Common myeloid progenitor, CD34-positive (primary cell): ENCODE results near the gene RINL.

Experiments
- CTCF ChIA-PET: fragments of 350-600 bp; sonication (Branson Sonifier 250); formaldehyde crosslinking; loops from one replicate; lab custom pipeline; 2021; ENCODE audit warnings: antibody characterized with exemption; lab: Charles Lee
- POLR2A ChIA-PET: fragments of 350-600 bp; sonication (Branson Sonifier 250); formaldehyde crosslinking; loops from one replicate; lab custom pipeline; 2021; ENCODE audit warnings: antibody characterized with exemption; lab: Charles Lee
- DNase-seq, 3 donors: peaks; one replicate each; pipeline versions ENCODE4 v3.0.0 to v3.0.0-alpha.2; 2013
- H3K27ac ChIP-seq, 2 experiments: 1 replicate in 1 of 2; 2 replicates in 1 of 2; pipeline ENCODE4 v1.7.0; 2013; ENCODE audit warnings: inconsistent platforms in 2 of 2, low read length in 2 of 2, mild to moderate bottlenecking in 2 of 2, low read depth in 1 of 2, moderate library complexity in 1 of 2; ENCODE audit not compliant: severe bottlenecking in 2 of 2, insufficient read depth in 1 of 2, poor library complexity in 1 of 2
- H3K27me3 ChIP-seq, 5 experiments: replicated peaks in 2 of 5; 1 replicate in 3 of 5; 2 replicates in 2 of 5; pipeline versions ENCODE4 v1.6.1 to v1.7.0; 2013; ENCODE audit warnings: low read length in 4 of 5, mild to moderate bottlenecking in 2 of 5, moderate library complexity in 2 of 5, inconsistent platforms in 1 of 5; ENCODE audit not compliant: insufficient read depth in 5 of 5, control insufficient read depth in 4 of 5
- H3K36me3 ChIP-seq, 4 experiments: 1 replicate in 2 of 4; 2 replicates in 2 of 4; pipeline versions ENCODE4 v1.6.1 to v1.7.0; 2013; ENCODE audit warnings: low read length in 3 of 4, control low read depth in 1 of 4, mild to moderate bottlenecking in 1 of 4; ENCODE audit not compliant: control insufficient read depth in 4 of 4, insufficient read depth in 4 of 4
- H3K4me1 ChIP-seq, 4 experiments: 1 replicate in 3 of 4; 2 replicates in 1 of 4; pipeline versions ENCODE4 v1.6.1 to v1.7.1; 2013; ENCODE audit warnings: low read length in 3 of 4, mild to moderate bottlenecking in 3 of 4, control low read depth in 1 of 4, inconsistent platforms in 1 of 4, moderate library complexity in 1 of 4; ENCODE audit not compliant: control insufficient read depth in 4 of 4, insufficient read depth in 4 of 4; ENCODE audit errors: control extremely low read depth in 1 of 4
- H3K4me3 ChIP-seq, 7 experiments: 1 replicate in 4 of 7; 2 replicates in 3 of 7; pipeline versions ENCODE4 v1.5.1 to v1.7.0; 2013; ENCODE audit warnings: mild to moderate bottlenecking in 7 of 7, low read length in 6 of 7, moderate library complexity in 6 of 7, inconsistent platforms in 2 of 7, low read depth in 2 of 7, control low read depth in 1 of 7; ENCODE audit not compliant: insufficient read depth in 4 of 7, control insufficient read depth in 1 of 7; ENCODE audit errors: extremely low read depth in 1 of 7
- H3K9me3 ChIP-seq, 5 experiments: 1 replicate in 4 of 5; 2 replicates in 1 of 5; pipeline versions ENCODE4 v1.6.1 to v1.7.1; 2013; ENCODE audit warnings: low read length in 4 of 5, mild to moderate bottlenecking in 2 of 5, inconsistent platforms in 1 of 5, low read depth in 1 of 5, moderate library complexity in 1 of 5; ENCODE audit not compliant: control insufficient read depth in 4 of 5, insufficient read depth in 2 of 5; ENCODE audit errors: control extremely low read depth in 1 of 5
- WGBS: methylation state at CpG from one replicate; pipeline ENCODE4 v1.1.5; 2013; ENCODE audit not compliant: insufficient coverage; 5-methylcytosine and 5-hydroxymethylcytosine counted together

Gene RINL

DNA sequence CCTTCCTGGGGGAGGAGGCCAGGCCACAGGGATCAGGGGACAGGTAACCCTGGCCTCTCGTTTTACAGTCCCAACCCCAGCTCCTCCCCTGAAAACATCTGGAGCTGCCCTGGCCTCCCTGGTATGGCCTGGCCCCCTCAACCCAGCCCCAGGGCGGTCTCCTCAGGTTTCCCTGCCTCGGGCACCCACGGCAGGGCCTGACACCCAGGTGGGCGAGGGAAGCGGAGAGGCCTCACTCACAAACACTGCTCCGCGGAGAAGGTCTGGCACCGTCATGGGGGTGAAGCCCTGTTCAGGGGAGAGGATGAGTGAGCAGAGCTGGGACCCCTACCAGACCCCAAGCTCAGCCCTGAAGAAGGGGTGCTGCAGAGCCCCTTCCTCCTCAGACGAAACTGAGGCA, 40.5 kb upstream of the RINL start:
- POLR2A ChIA-PET, result no interaction called here
- no peak for DNase-seq
- no peaks in the 10 kb centered on the region for H3K27me3 ChIP-seq
- CTCF ChIA-PET, result interaction anchor here (1.0 kb wide), 1 partner anchor 12 kb away, joined by 4 read pairs; the partner anchor contains the start of genes MRPS12 and SARS2
- 97% methylated on average over 4 of the region's 10 CpGs for WGBS
- no peak overlapping the region for H3K27ac ChIP-seq
- H3K9me3 ChIP-seq, result peaks cover 0 to 2% (median 0%) of the 10 kb centered on the region in 5 experiments
- H3K4me3 ChIP-seq, result no peak overlapping the region
- H3K36me3 ChIP-seq, result peaks cover 0 to 28% (median 16%) of the 10 kb centered on the region in 4 experiments
- H3K4me1 ChIP-seq, result no peaks in the 10 kb centered on the region

DNA sequence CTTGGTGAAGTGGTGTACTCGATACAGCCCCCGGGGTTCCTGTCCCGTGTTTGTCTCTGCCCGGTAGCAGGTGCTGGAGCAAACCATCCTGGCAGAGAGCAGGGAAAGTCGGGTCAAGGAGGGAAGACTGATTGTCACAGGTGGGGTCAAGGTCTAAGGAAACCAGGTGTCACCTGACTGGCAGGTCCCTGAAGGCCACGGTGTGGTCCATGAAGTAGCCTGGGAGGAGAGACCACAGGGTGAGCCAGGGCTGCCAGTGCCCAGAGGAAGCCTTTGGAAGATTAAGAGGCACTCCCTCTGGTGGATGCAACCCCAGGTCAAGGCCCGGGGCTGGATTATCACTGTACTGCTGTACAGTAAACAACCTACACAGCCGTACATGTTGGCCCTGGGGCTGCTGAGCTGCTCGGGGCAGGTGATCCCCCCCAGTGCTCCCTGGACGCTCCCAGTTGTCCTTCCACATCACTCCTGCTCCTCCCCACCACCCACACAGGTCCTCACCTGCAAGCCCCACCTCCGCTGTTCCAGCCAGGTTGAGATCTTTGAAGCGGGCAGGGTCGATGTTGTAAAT, 39.9 kb upstream of the RINL start:
- H3K4me1 ChIP-seq, result peaks cover 0 to under 1% (median 0%) of the 10 kb centered on the region in 4 experiments
- peaks cover 0 to 2% (median 0%) of the 10 kb centered on the region in 5 experiments for H3K9me3 ChIP-seq
- 96% methylated on average over 9 of the region's 13 CpGs for WGBS
- ChIA-PET POLR2A (no interaction called here), CTCF (interaction anchor here (1.0 kb wide), 2 partner anchors 8 to 13 kb away, joined by 3 to 4 read pairs; partner anchors contain the start of genes MRPS12 and SARS2)
- H3K27ac ChIP-seq, result no peak overlapping the region
- no peaks in the 10 kb centered on the region for H3K27me3 ChIP-seq
- peaks cover 0 to 28% (median 16%) of the 10 kb centered on the region in 4 experiments for H3K36me3 ChIP-seq
- DNase-seq, result no peak
- H3K4me3 ChIP-seq, result no peak overlapping the region

DNA sequence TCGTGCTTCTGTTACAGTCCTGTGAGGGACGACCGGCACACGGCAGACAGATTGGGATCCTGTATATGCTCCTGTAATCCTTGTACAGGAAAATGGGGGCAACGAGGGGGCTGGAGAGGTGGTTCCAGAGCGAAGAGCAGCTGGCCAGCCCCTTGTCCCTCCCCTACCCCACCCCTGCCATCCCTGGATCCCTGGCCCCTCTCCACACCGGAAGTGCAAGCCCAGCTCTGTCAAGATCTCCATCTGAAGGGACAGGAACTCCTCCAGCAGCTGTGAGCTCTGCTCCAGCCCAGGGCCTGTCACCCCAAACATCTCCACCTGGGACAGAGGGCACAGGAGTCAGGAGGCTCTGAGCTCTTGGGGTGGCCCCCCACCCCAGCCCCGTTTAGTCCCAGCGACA, 39.4 kb upstream of the RINL start:
- ChIA-PET POLR2A (no interaction called here), CTCF (interaction anchor here (0.5 to 1.2 kb wide), 3 partner anchors 8 to 731 kb away, joined by 3 to 4 read pairs (median 3); partner anchors contain the start of gene SARS2)
- no peaks in the 10 kb centered on the region for H3K27me3 ChIP-seq
- H3K36me3 ChIP-seq, result peaks cover 0 to 27% (median 16%) of the 10 kb centered on the region in 4 experiments
- H3K9me3 ChIP-seq, result peaks cover 0 to 2% (median 0%) of the 10 kb centered on the region in 5 experiments
- DNase-seq, result no peak
- H3K4me1 ChIP-seq, result peaks cover 0 to 5% (median 1%) of the 10 kb centered on the region in 4 experiments
- 91% methylated on average over 9 of the region's 9 CpGs for WGBS
- no peak overlapping the region for H3K27ac ChIP-seq
- no peak overlapping the region for H3K4me3 ChIP-seq

DNA sequence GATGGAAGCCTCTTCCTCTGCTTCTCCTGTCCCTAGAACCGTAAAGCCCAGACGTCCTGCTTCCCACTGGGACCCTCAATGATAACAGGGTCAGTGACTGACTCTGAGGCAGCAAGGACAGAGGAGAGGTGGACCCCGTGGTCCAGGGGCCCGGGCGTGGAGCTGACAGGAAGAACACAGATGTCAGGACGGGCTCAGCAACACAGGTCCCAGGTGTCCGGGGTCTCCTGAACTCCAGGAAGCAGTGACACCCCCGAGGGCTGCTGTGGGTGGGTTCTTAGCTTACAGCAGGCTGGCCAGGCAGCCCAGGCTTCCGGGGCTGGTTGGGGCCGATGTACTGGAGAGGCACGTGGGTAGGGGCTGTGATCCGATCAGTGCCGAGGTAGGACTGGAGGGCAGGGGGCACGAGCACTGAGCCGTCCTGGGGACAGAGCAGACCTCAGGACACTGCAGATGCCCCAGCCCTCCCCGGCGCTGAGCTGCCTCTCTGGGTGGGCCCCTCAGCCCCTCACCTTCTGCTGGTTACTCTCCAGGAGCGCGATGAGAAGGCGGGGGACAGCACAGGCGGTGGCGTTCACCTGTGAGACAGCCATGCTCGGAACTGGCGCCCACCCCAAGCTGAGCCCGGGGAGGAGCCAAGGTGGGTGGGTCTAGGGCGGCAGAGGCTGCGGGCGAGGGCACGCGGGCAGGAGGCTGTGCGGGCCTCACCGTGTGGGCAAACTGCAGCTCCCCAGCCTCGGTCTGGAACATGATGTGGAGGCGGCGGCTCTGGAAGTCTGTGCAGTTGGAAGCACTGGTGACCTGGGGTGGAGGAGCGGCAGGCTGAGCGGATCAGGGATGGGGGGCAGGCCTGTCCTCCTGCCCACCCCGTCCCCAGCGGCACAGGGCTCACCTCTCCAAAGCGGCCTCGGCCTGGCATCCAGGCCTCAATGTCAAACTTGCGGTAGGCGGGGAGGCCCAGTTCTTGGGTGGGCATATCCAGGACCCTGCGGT, 37.5 kb upstream of the RINL start:
- Histone ChIP-seq H3K9me3 (no peaks in the 10 kb centered on the region), H3K27me3 (no peaks in the 10 kb centered on the region), H3K4me3 (no peak overlapping the region), H3K4me1 (peaks cover 0 to 5% (median 3%) of the 10 kb centered on the region in 4 experiments), H3K27ac (no peak overlapping the region), H3K36me3 (peaks cover 0 to 14% (median 8%) of the 10 kb centered on the region in 4 experiments)
- ChIA-PET CTCF (interaction anchor here (1.2 to 1.6 kb wide), 2 partner anchors 11 to 15 kb away, joined by 3 read pairs; partner anchors contain the start of genes MRPS12 and SARS2), POLR2A (no interaction called here)
- no peak for DNase-seq
- 98% methylated on average over 43 of the region's 44 CpGs for WGBS

DNA sequence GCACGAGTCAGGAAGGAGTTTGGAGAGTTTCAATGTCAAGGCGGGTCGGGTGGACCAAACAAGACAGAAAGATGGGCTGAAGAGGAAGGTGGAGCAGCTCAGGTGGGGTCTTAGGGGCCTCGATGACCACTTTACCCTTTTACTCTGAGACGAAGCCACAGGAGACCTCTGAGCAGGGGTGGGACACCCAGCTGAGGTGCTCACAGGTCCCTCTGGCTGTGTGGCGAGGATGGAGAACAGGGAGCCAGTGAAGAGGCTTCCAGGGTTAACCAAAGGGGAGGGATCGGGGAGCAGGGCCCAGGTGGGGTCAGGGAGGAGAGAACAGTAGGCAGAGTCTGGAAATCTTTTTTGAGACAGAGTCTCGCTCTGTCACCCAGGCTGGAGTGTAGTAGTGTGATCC, 35.9 kb upstream of the RINL start:
- WGBS, result 100% methylated on average over 7 of the region's 8 CpGs
- no peaks in the 10 kb centered on the region for H3K27me3 ChIP-seq
- H3K27ac ChIP-seq, result no peak overlapping the region
- H3K9me3 ChIP-seq, result no peaks in the 10 kb centered on the region
- peaks cover 0 to 5% (median 3%) of the 10 kb centered on the region in 4 experiments for H3K4me1 ChIP-seq
- no peak overlapping the region for H3K4me3 ChIP-seq
- CTCF ChIA-PET, result interaction anchor here (0.6 to 1.2 kb wide), 2 partner anchors 35 to 302 kb away, joined by 3 read pairs; no protein-coding TSS in a partner anchor
- no peak for DNase-seq
- POLR2A ChIA-PET, result no interaction called here
- H3K36me3 ChIP-seq, result peaks cover 0 to 20% (median 6%) of the 10 kb centered on the region in 4 experiments

DNA sequence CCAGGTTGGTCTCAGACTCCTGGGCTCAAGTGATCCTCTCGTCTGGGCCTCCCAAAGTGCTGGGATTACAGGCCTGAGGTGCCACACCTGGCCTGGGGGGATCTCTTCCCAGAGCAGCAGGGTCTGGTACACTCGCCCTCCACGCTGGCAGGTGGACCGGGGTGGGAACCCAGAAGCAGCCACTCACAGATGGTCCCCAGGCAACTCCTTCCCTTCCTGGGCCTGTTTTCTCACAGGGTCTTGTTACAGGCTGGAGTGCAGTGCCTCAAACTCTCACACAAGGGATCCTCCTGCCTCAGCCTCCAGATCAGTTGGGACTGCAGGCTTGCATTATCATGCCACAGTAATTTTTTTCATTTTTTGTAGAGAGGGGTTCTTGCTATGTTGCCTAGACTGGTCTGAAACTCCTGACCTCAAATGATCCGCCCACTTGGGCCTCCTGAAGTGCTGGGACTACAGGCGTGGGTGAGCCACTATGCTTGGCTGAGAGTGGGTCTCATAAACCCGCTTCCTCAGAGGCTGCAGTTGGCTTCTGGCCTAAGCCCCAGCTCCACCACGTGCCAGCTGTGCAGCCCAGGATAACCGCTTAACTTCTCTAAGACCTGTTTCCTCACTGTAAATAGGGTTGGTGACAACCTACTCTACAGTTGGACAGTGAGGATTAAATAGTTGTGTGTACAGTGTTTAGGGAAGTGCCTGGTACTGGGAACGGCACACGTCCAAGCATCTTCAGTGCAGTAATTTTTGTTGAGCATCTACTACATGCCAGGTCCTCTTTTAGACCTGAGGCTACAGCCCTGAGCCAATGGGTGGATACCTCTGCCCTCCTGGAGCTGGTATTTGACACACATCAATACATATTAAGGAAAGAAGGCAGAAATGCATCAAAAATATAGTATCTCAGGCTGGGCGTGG, 34.8 kb upstream of the RINL start:
- Histone ChIP-seq H3K4me3 (no peak overlapping the region), H3K36me3 (peaks cover 0 to 26% (median 12%) of the 10 kb centered on the region in 4 experiments), H3K27me3 (no peaks in the 10 kb centered on the region), H3K4me1 (peaks cover 0 to 5% (median 3%) of the 10 kb centered on the region in 4 experiments), H3K9me3 (no peaks in the 10 kb centered on the region), H3K27ac (no peak overlapping the region)
- ChIA-PET CTCF (interaction anchor here (1.0 to 1.3 kb wide), 3 partner anchors 12 to 34 kb away, joined by 3 read pairs; no protein-coding TSS in a partner anchor), POLR2A (no interaction called here)
- 57% methylated on average over 11 of the region's 12 CpGs for WGBS
- DNase-seq, result peak in 2 of 3 donors; percentile 58 to 71
